Hepatocyte (in vitro differentiated cells): Measurements from ENCODE around the gene PLEKHF1.

Source experiments
- EZH2 ChIP-seq: fragments of 200-600 bp; sonication (generic); IDR thresholded peaks from 2 replicates; pipeline ENCODE4 v1.6.1; 2016; ENCODE audit warnings: antibody characterized with exemption, mild to moderate bottlenecking, borderline replicate concordance
- EZH2phosphoT487 ChIP-seq: fragments of 200-600 bp; sonication (generic); IDR thresholded peaks from one replicate; pipeline ENCODE4 v1.6.1; 2018; ENCODE audit warnings: antibody characterized with exemption, mild to moderate bottlenecking, low read depth, moderate library complexity; ENCODE audit not compliant: unreplicated experiment, severe bottlenecking
- TF ChIP-seq, protein P1 (sequence below): fragments of 200-600 bp; sonication (generic); IDR thresholded peaks from 2 replicates; pipeline ENCODE4 v1.5.1; 2016; ENCODE audit warnings: antibody characterized with exemption, mild to moderate bottlenecking; ENCODE audit not compliant: poor library complexity

DNA sequence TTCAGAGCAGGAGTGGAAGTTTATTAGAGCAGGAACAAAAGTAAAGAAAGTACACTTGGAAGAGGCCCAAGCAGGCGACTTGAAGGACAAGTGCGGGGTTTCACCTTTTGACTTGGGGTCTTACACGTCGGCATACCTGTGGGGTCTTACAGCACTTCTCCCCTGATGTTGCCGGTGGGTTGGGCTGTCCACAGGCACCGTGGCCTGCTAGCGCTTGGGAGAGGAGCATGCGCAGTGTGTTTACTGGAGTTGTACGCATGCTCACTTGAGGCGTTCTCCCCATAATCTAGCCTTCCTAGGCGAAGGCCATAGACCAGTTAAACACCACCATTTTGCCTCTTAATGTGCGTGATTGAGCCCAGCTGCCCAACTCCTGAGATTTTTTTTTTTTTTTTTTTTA, 25.0 kb upstream of the PLEKHF1 start:
- TF ChIP-seq, protein P1, sequence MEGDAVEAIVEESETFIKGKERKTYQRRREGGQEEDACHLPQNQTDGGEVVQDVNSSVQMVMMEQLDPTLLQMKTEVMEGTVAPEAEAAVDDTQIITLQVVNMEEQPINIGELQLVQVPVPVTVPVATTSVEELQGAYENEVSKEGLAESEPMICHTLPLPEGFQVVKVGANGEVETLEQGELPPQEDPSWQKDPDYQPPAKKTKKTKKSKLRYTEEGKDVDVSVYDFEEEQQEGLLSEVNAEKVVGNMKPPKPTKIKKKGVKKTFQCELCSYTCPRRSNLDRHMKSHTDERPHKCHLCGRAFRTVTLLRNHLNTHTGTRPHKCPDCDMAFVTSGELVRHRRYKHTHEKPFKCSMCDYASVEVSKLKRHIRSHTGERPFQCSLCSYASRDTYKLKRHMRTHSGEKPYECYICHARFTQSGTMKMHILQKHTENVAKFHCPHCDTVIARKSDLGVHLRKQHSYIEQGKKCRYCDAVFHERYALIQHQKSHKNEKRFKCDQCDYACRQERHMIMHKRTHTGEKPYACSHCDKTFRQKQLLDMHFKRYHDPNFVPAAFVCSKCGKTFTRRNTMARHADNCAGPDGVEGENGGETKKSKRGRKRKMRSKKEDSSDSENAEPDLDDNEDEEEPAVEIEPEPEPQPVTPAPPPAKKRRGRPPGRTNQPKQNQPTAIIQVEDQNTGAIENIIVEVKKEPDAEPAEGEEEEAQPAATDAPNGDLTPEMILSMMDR = no peak
- TF ChIP-seq EZH2 (no peak), EZH2phosphoT487 (no peak)
